Endothelial cell of umbilical vein (primary cell): ENCODE measurements around the gene TRAK1. TPM values are rescaled to one million over a fixed set of nuclear protein-coding genes. Genes with fewer than 3 reads are reported as not detected.

Experiments used
- BruUV-seq: library from RNA; stranded (reverse); fragments of 400-500 nt; replicated peaks from 2 replicates; lab custom pipeline; 2021; lab: Mats Ljungman, UMichigan
- CTCF ChIA-PET: fragments of 300-600, 350-600 bp; sonication (Branson Sonifier 250); formaldehyde crosslinking; loops from one replicate; lab custom pipeline; 2021; ENCODE audit warnings: antibody characterized with exemption, inconsistent platforms; lab: Charles Lee
- POLR2A ChIA-PET: fragments of 300-600, 350-600 bp; sonication (Branson Sonifier 250); formaldehyde crosslinking; loops from one replicate; lab custom pipeline; 2021; ENCODE audit warnings: antibody characterized with exemption, inconsistent platforms; lab: Charles Lee
- DNase-seq: peaks from one replicate; pipeline ENCODE4 v3.0.0-alpha.2; 2011; ENCODE audit warnings: low read depth, low spot score
- FAIRE-seq: peaks from 2 replicates; lab custom pipeline; 2011; peaks lifted over from hg19 to GRCh38; lab: Jason Lieb, UNC
- H2AFZ ChIP-seq: 2 replicates; pipeline ENCODE4 v1.6.0; 2012; ENCODE audit warnings: low read depth, low read length, control low read depth, inconsistent platforms
- H3K27ac ChIP-seq: 2 replicates; pipeline ENCODE4 v1.5.1; 2011; ENCODE audit warnings: low read depth, mild to moderate bottlenecking, control low read depth, low read length, moderate library complexity; ENCODE audit not compliant: insufficient read depth
- H3K27me3 ChIP-seq, 2 experiments: 2 replicates each; pipeline versions ENCODE4 v1.6.0 to v1.6.1; 2011; ENCODE audit warnings: low read length in 2 of 2, mixed read lengths in 1 of 2; ENCODE audit not compliant: control insufficient read depth in 2 of 2, insufficient read depth in 2 of 2
- H3K36me3 ChIP-seq, 2 experiments: 2 replicates in 1 of 2; 3 replicates in 1 of 2; pipeline ENCODE4 v1.5.1; 2011; ENCODE audit warnings: low read length in 2 of 2, mild to moderate bottlenecking in 1 of 2, moderate library complexity in 1 of 2; ENCODE audit not compliant: control insufficient read depth in 2 of 2, insufficient read depth in 2 of 2; ENCODE audit errors: extremely low read depth in 1 of 2
- H3K4me1 ChIP-seq: 3 replicates; pipeline ENCODE4 v1.5.1; 2011; ENCODE audit warnings: mild to moderate bottlenecking, low read length; ENCODE audit not compliant: control insufficient read depth, insufficient read depth; ENCODE audit errors: extremely low read depth
- H3K4me2 ChIP-seq: 2 replicates; pipeline ENCODE4 v1.6.1; 2011; ENCODE audit warnings: low read length, control low read depth, mixed read lengths; ENCODE audit not compliant: insufficient read depth
- H3K4me3 ChIP-seq, 3 experiments: fragments of 200-600 bp in 1 of 3; sonication (generic), shearing (Covaris generic) in 1 of 3; replicated peaks in 1 of 3; 2 replicates each; pipeline ENCODE4 v1.5.1; 2011 to 2016; ENCODE audit warnings: control low read depth in 3 of 3, low read length in 3 of 3, mild to moderate bottlenecking in 2 of 3, inconsistent platforms in 1 of 3, low read depth in 1 of 3, moderate library complexity in 1 of 3; ENCODE audit not compliant: insufficient read depth in 1 of 3
- H3K79me2 ChIP-seq: 2 replicates; pipeline ENCODE4 v1.6.0; 2012; ENCODE audit warnings: low read length, inconsistent platforms; ENCODE audit not compliant: control insufficient read depth, insufficient read depth
- H3K9ac ChIP-seq: replicated peaks from 2 replicates; pipeline ENCODE3; 2011; ENCODE audit warnings: low read length, control low read depth; ENCODE audit not compliant: insufficient read depth; ENCODE audit errors: extremely low read depth
- H3K9me1 ChIP-seq: replicated peaks from 3 replicates; pipeline ENCODE4 v1.6.0; 2011; ENCODE audit warnings: mild to moderate bottlenecking, low read length; ENCODE audit not compliant: control insufficient read depth, insufficient read depth; ENCODE audit errors: extremely low read depth
- H3K9me3 ChIP-seq: replicated peaks from 2 replicates; pipeline ENCODE4 v1.5.1; 2012; ENCODE audit warnings: low read length, inconsistent platforms; ENCODE audit not compliant: control insufficient read depth, insufficient read depth
- H4K20me1 ChIP-seq: replicated peaks from 2 replicates; pipeline ENCODE3; 2011; ENCODE audit warnings: mild to moderate bottlenecking, low read length; ENCODE audit not compliant: control insufficient read depth, insufficient read depth; ENCODE audit errors: extremely low read depth
- CTCF ChIP-seq, 2 donors: IDR thresholded peaks; 1 replicate in 1 of 2; 2 replicates in 1 of 2; pipeline ENCODE4 v1.5.1; 2011; ENCODE audit warnings: low read length in 2 of 2, mild to moderate bottlenecking in 2 of 2, moderate library complexity in 2 of 2, control low read depth in 1 of 2, inconsistent platforms in 1 of 2, low read depth in 1 of 2; ENCODE audit not compliant: insufficient read depth in 1 of 2; ENCODE audit errors: extremely low read depth in 1 of 2
- EZH2 ChIP-seq: IDR thresholded peaks from 2 replicates; pipeline ENCODE4 v1.6.1; 2012; ENCODE audit warnings: borderline replicate concordance, low read depth, mild to moderate bottlenecking, moderate library complexity, low read length, inconsistent platforms; ENCODE audit not compliant: severe bottlenecking
- MYC ChIP-seq: IDR thresholded peaks from one replicate; pipeline ENCODE4 v1.6.1; 2011; ENCODE audit warnings: mild to moderate bottlenecking, low read depth, low read length
- POLR2A ChIP-seq: IDR thresholded peaks from 2 replicates; pipeline ENCODE4 v1.6.1; 2012; ENCODE audit warnings: low read depth, mild to moderate bottlenecking, control low read depth, low read length
- POLR2AphosphoS5 ChIP-seq: IDR thresholded peaks from 2 replicates; pipeline ENCODE4 v1.6.1; 2012; ENCODE audit warnings: low read depth, mild to moderate bottlenecking, control low read depth, low read length, moderate library complexity; ENCODE audit not compliant: insufficient read depth
- dilution Hi-C: fragments of 300-500 bp; cut with MboI; formaldehyde crosslinking; loops from one replicate; pipeline ENCODE4 v1.15.0; 2019; ENCODE audit warnings: low sequenced_read_pairs; ENCODE audit not compliant: extremely low pct_ligation_motif_present
- intact Hi-C: fragments of 100-400 bp; cut with micrococcal nuclease; formaldehyde crosslinking; loops from one replicate; pipeline ENCODE4 v1.10.0; 2022
- polyA plus RNA-seq, 4 experiments: library from polyadenylated mRNA; depleted of rRNA in 3 of 4; stranded (reverse) in 3 of 4; unstranded in 1 of 4; fragments of >200 nt; gene quantifications; 2 replicates each; pipeline versions ENCODE4 v1.2.1 to v1.2.3, GENCODE V29; 2011 to 2012; ENCODE audit warnings: missing spikeins in 1 of 4
- total RNA-seq: library from RNA; stranded (reverse); gene quantifications from 2 replicates; pipeline ENCODE4 v1.2.3, GENCODE V29; 2021

The TRAK1 gene
- total and polyA plus RNA-seq, 2 donors (not counting 3 experiments of a cell fraction or from before 2014, with no cell fraction given): 38.5 to 59.6 TPM

DNA sequence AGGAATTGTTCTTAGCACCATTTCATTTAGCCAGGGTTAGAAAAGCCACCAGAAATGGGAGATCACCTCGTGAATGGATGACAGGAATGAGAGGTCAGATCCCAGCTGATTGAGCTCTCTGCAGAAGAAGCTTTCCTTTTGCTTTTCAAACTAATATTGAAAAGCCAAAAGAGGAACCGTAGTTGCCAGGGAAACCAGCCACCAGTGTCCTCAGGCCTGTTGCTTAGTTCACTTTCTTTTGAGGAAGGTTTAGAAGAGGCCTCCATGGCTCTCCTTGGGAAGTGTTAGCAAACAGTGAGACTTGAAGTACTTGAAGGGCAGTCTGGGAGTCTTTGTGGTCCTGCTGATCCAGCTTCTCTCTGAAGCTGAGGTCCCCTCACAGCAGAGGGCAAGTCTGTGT lies 182.2 kb downstream of the TRAK1 start:
- Histone ChIP-seq H3K27ac (no peak overlapping the region), H3K36me3 (no peaks in the 10 kb centered on the region), H3K9me3 (no peaks in the 10 kb centered on the region), H3K4me3 (no peak overlapping the region), H2AFZ (no peak overlapping the region), H3K9me1 (no peaks in the 10 kb centered on the region), H4K20me1 (no peaks in the 10 kb centered on the region), H3K4me2 (no peak overlapping the region), H3K4me1 (no peaks in the 10 kb centered on the region), H3K9ac (no peak overlapping the region), H3K27me3 (peaks cover 9 to 12% of the 10 kb centered on the region in 2 experiments), H3K79me2 (no peaks in the 10 kb centered on the region)
- TF ChIP-seq EZH2: no peak
- BruUV-seq: no TSS peak
- dilution Hi-C loops: no loop called here
- no peak for DNase-seq
- intact Hi-C loops: no loop called here
- ChIA-PET POLR2A (no interaction called here), CTCF (interaction anchor here (0.9 to 1.7 kb wide), 2 partner anchors 26 to 170 kb away, joined by 4 to 7 read pairs; no protein-coding TSS in a partner anchor)
- no peak for FAIRE-seq

GRCh38 chr3:42274266-42274665 lies 183.1 kb downstream of the TRAK1 start:
- Histone ChIP-seq H3K27ac (no peak overlapping the region), H3K79me2 (no peaks in the 10 kb centered on the region), H4K20me1 (no peaks in the 10 kb centered on the region), H2AFZ (no peak overlapping the region), H3K4me3 (no peak overlapping the region), H3K4me1 (no peaks in the 10 kb centered on the region), H3K9me1 (no peaks in the 10 kb centered on the region), H3K4me2 (no peak overlapping the region), H3K9me3 (no peaks in the 10 kb centered on the region), H3K27me3 (peaks cover 6 to 11% of the 10 kb centered on the region in 2 experiments), H3K36me3 (no peaks in the 10 kb centered on the region), H3K9ac (no peak overlapping the region)
- no peak for DNase-seq
- ChIA-PET CTCF (no interaction called here), POLR2A (no interaction called here)
- dilution Hi-C loops: no loop called here
- intact Hi-C loops: no loop called here
- FAIRE-seq: no peak
- no TSS peak for BruUV-seq
- no peak for TF ChIP-seq POLR2A
- no peak for TF ChIP-seq MYC
- TF ChIP-seq CTCF (IDR thresholded peaks at IDR 0.05; ENCODE audit: extremely low read depth in 1 of 2, insufficient read depth in 1 of 2, low read depth in 1 of 2, low read length in 2 of 2): no peak
- TF ChIP-seq EZH2: no peak
- no peak for TF ChIP-seq POLR2AphosphoS5
